ENCODE results near the gene ZBTB21.

The ZBTB21 gene

GRCh38 chr21:41951876-41952567, 58.1 kb downstream of the ZBTB21 start:
- TF ChIP-seq TAF1 (IDR thresholded peaks at IDR 0.05; ENCODE audit: borderline replicate concordance, insufficient read depth, low read length) (no peak), POLR2AphosphoS5 (IDR thresholded peaks at IDR 0.05; ENCODE audit: low read depth, low read length) (no peak), REST (IDR thresholded peaks at IDR 0.05; ENCODE audit: insufficient read depth in 1 of 2, low read depth in 2 of 2, low read length in 2 of 2) (no peak), SIN3A (IDR thresholded peaks at IDR 0.05; ENCODE audit: borderline replicate concordance, insufficient read depth, low read length) (no peak), FOXP2 (optimal IDR thresholded peaks at IDR 0.05; ENCODE audit: borderline replicate concordance, extremely low read depth, extremely low read length, insufficient read depth) (no peak)

GRCh38 chr21:41950941-41951351, 59.2 kb downstream of the ZBTB21 start:
- TF ChIP-seq SIN3A (IDR thresholded peaks at IDR 0.05; ENCODE audit: borderline replicate concordance, insufficient read depth, low read length) (no peak), TAF1 (IDR thresholded peaks at IDR 0.05; ENCODE audit: borderline replicate concordance, insufficient read depth, low read length) (no peak), FOXP2 (optimal IDR thresholded peaks at IDR 0.05; ENCODE audit: borderline replicate concordance, extremely low read depth, extremely low read length, insufficient read depth) (no peak), REST (IDR thresholded peaks at IDR 0.05; ENCODE audit: insufficient read depth in 1 of 2, low read depth in 2 of 2, low read length in 2 of 2) (no peak), POLR2AphosphoS5 (IDR thresholded peaks at IDR 0.05; ENCODE audit: low read depth, low read length) (no peak)

GRCh38 chr21:41948901-41949300, 61.3 kb downstream of the ZBTB21 start:
- TF ChIP-seq REST (IDR thresholded peaks at IDR 0.05; ENCODE audit: insufficient read depth in 1 of 2, low read depth in 2 of 2, low read length in 2 of 2) (no peak), SIN3A (IDR thresholded peaks at IDR 0.05; ENCODE audit: borderline replicate concordance, insufficient read depth, low read length) (no peak), TAF1 (IDR thresholded peaks at IDR 0.05; ENCODE audit: borderline replicate concordance, insufficient read depth, low read length) (no peak), POLR2AphosphoS5 (IDR thresholded peaks at IDR 0.05; ENCODE audit: low read depth, low read length) (no peak)

- no peak for TF ChIP-seq TAF1 (IDR thresholded peaks at IDR 0.05; ENCODE audit: borderline replicate concordance, insufficient read depth, low read length)
- no peak for TF ChIP-seq POLR2AphosphoS5 (IDR thresholded peaks at IDR 0.05; ENCODE audit: low read depth, low read length)
- TF ChIP-seq FOXP2 (optimal IDR thresholded peaks at IDR 0.05; ENCODE audit: borderline replicate concordance, extremely low read depth, extremely low read length, insufficient read depth), result no peak
- no peak for TF ChIP-seq REST (IDR thresholded peaks at IDR 0.05; ENCODE audit: insufficient read depth in 1 of 2, low read depth in 2 of 2, low read length in 2 of 2)
- TF ChIP-seq SIN3A (IDR thresholded peaks at IDR 0.05; ENCODE audit: borderline replicate concordance, insufficient read depth, low read length), result no peak
Measured at GRCh38 chr21:41948078-41948895, 61.9 kb downstream of the ZBTB21 start.

Measured in PFSK-1 (cell line).